ENCODE results near the gene GPC2.
"Not testable (repeated sequence)": the region's sequence is repeated elsewhere in the genome, so short reads cannot be mapped to it uniquely, and the experiment has no call there.

Gene GPC2

GRCh38 chr7:100177045-100178001, at the start of gene GPC2, which contains the start of gene STAG3:
Gene GPC2 (minus strand): TSS chr7:100177381. CDS start chr7:100177199, 182 bp downstream.
Gene STAG3 (plus strand): TSS chr7:100177918. CDS start chr7:100180557, 2,639 bp downstream.
- peak; percentile 89 to 90 for ATAC-seq

GRCh38 chr7:100224891-100225290, 47.7 kb upstream of the GPC2 start:
- ATAC-seq = not testable (repeated sequence)

- ATAC-seq = not testable (repeated sequence)
These were observed 46.3 kb upstream of the GPC2 start for GRCh38 chr7:100223376-100223927.

- ATAC-seq = no peak
These were observed 45.4 kb upstream of the GPC2 start for GRCh38 chr7:100222445-100223132.

GRCh38 chr7:100221767-100222444, 44.7 kb upstream of the GPC2 start:
- no peak for ATAC-seq

GRCh38 chr7:100221231-100221718, 44.1 kb upstream of the GPC2 start:
- ATAC-seq = peak; percentile 73 to 76

- peak in 1 of 2 donors; percentile 1 for ATAC-seq
These were observed 43.5 kb upstream of the GPC2 start for GRCh38 chr7:100220586-100221230.

GRCh38 chr7:100219801-100220585, 42.8 kb upstream of the GPC2 start, which contains the start of gene PVRIG:
Gene PVRIG (plus strand): TSS chr7:100219949. CDS start chr7:100219971, 22 bp downstream.
- ATAC-seq = not testable (repeated sequence)

- no peak for ATAC-seq
These were observed 42.1 kb upstream of the GPC2 start for GRCh38 chr7:100219271-100219737.

- peak in 1 of 2 donors; percentile 0 for ATAC-seq
These were observed 40.8 kb upstream of the GPC2 start for GRCh38 chr7:100217934-100218333.

- ATAC-seq = no peak
These were observed 38.7 kb upstream of the GPC2 start for GRCh38 chr7:100215895-100216294.

GRCh38 chr7:100214356-100214755, 37.2 kb upstream of the GPC2 start:
- not testable (repeated sequence) for ATAC-seq

- no peak for ATAC-seq
These were observed 36.5 kb upstream of the GPC2 start for GRCh38 chr7:100213672-100214071.

GRCh38 chr7:100212631-100213286, 35.6 kb upstream of the GPC2 start:
- no peak for ATAC-seq

- ATAC-seq = peak in 1 of 2 donors; percentile 51
These were observed 34.2 kb upstream of the GPC2 start for GRCh38 chr7:100211342-100211780.

GRCh38 chr7:100210805-100211204, 33.6 kb upstream of the GPC2 start:
- ATAC-seq = no peak

GRCh38 chr7:100209493-100209892, 32.3 kb upstream of the GPC2 start:
- no peak for ATAC-seq

GRCh38 chr7:100208911-100209408, 31.8 kb upstream of the GPC2 start:
- ATAC-seq = peak; percentile 92

- ATAC-seq = no peak
These were observed 27.3 kb upstream of the GPC2 start for GRCh38 chr7:100204454-100204853.

- ATAC-seq = no peak
These were observed 23.5 kb upstream of the GPC2 start for GRCh38 chr7:100200693-100201092.

All from activated CD4-positive, CD25-positive, alpha-beta regulatory T cell treated with anti-CD3 and anti-CD28 coated beads, Interleukin-2, amount 50 U/mL, for 24 hours (primary cell).